HG03342 (cell line): ENCODE results near the gene RAB37.

Experiments used
- ATAC-seq: cut with Tn5 transposase; IDR thresholded peaks from one replicate; pipeline ENCODE4 v1.9.1; 2021; ENCODE audit warnings: mild to moderate bottlenecking, moderate library complexity; ENCODE audit not compliant: unreplicated experiment

Gene RAB37

GRCh38 chr17:74728033-74728701, 8.9 kb upstream of the RAB37 start:
- ATAC-seq, result no peak

DNA sequence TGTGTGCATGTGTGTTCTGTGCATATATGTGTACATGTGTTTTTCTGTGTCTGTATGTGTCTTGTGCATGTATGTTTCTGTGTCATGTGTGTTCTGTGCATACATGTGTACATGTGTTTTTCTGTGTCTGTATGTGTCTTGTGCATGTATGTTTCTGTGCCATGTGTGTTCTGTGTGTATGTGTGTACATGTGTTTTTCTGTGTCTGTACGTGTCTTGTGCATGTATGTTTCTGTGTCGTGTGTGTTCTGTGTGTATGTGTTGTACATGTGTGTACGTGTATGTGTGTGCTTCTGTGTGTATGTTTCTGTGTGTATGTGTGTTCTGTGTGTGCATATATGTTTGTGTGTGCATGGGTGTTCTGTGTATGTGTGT, 8.4 kb upstream of the RAB37 start:
- ATAC-seq, result no peak

DNA sequence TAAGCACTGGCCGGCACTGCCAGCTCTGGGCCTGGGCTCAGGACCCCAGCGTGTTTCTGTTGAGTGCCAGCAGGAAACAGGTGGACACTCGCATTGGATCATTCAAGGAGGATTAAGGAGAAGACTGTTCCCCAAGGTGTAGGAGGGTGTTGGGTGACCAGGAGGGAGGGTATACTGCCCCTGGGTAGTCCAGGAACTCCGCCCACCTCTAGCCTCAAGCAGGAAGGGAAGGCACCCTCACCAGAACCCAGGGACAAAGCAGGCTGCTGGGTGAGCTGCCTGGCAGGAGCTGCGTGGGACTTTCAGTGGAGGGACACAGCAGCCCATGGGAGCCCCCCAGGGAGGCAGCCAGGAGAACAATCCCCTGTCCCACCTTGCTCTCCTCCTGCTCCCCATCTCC, 7.7 kb upstream of the RAB37 start:
- no peak for ATAC-seq

GRCh38 chr17:74729866-74730265, 7.2 kb upstream of the RAB37 start:
- no peak for ATAC-seq

DNA sequence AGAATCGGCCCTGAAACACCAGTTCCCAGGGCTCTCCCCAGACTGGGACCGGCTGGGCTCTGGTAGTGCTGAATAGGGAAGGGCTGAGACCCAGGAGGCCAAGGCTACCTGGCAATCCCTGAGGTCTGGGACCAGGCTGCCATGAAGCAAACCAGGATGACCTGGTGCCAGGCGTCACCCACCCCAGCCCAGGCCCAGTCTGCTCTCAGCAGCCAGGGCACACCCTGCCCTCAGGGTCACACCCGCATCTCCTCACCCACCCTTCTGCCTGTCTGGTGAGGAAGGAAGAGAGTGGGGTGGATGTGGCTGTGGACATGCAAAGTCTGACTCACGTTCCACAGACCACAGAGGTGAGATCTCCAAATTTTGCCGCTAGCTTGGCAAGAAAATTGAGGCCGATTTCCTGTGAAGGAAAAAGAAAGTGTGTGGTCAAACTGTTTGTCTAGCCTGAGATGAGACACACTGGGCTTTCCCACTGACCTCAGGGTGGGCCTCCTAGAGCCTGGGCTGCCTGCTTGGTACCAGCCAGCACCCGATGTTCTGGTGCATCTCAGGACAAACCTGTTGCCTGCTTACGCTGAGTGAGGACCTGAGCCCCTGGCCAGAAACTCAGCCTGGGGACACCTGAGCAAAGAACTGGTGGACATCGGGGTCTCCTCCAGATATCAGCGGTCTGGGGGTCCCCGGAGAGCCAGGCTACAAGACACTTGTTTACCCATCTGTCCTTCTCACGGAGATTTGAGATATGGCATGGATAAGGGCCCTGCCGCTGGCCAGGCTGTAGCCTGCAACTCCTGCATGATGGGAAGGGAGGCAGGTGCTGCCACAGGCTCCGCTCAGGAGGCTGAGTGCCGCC, 6.3 kb upstream of the RAB37 start:
- no peak for ATAC-seq

GRCh38 chr17:74731347-74731605, 5.8 kb upstream of the RAB37 start:
- no peak for ATAC-seq

- no peak for ATAC-seq
These were observed 4.8 kb upstream of the RAB37 start for GRCh38 chr17:74732042-74732867.

GRCh38 chr17:74733365-74734122, 3.5 kb upstream of the RAB37 start:
- ATAC-seq, result no peak

- no peak for ATAC-seq
These were observed 2.8 kb upstream of the RAB37 start for GRCh38 chr17:74734256-74734655.

DNA sequence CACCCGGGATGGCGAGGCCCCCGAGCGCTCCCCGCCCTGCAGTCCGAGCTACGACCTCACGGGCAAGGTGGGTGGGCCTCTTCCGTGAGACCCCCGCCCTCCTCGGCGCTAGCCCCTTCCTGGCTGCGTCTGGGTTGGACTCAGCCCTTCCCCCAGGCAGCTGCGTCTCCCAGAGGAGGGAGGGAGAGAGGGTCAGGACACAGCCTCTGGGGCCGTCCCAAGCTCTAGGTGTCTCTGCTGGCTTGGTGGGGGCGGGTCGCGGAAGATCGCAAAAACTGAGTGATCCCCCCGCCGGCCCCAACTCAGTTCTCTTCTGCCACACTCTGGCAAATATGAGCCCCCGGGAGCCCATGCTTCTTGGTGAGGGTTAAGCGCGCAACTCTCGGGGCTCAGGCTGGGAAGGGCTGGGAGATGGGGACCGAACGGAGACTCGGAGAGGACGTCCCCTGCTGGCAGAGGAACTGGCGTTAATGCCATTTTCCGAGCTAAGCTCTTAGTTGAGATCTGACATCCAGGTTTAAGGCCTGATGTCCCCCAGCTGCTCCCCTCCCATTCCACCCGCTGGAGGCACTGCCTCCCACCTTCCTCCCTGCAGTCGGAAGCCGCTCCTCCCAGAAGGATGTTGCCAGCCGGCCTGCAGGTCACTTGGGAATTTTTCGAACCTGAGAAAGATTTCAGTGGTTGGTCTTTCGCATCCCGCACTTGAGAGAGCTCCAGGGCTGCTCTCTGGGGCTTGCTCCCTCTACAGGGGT, 419 bp downstream of the RAB37 start:
- ATAC-seq, result no peak

GRCh38 chr17:74738051-74738996, 1.3 kb downstream of the RAB37 start:
- no peak for ATAC-seq

GRCh38 chr17:74739227-74739831, 2.3 kb downstream of the RAB37 start:
- ATAC-seq, result no peak

DNA sequence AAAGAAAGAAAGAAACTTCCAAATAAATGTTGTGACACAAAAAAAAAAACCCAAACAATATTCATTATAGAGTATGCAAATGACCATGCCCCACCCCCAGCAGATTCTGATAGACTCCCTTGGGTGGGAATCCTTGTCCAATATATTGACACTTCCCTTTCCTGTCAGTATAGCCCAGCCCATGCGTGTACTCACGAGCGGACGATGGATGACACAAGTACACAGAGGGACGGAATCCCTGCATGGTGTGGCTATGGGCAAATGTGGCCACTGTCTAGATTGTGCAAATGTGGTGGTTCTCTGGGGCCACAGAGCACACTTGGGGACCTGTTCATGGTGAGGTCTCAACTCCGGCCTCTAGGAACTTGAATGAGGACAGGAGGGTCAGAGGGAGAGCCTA, 3.1 kb downstream of the RAB37 start:
- no peak for ATAC-seq

- ATAC-seq, result no peak
These were observed 3.8 kb downstream of the RAB37 start for GRCh38 chr17:74740641-74741387.

GRCh38 chr17:74742153-74742515, 5.1 kb downstream of the RAB37 start:
- no peak for ATAC-seq

DNA sequence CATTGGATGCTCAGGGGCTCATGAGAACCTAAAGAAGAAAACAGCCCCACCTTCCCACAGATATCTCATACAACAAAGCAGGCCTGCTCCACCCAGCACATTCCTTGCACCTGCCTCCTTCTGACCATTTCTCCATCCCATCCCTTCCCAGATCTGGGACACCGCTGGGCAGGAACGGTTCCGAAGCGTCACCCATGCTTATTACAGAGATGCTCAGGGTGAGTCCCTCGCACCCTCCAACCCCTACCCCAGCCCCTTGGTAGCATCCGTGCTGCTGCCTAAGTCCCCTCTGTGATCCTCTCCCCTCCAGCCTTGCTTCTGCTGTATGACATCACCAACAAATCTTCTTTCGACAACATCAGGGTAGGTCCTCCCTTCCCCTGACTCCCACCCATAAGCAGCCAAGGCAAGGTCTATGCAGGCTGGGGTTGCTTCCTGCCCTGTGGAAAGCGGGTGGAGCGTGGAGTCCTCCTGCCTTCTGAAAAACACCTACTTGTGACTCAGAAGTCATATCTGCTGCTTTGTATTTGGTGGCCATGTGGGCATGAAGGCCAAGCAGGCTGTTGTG, 6.0 kb downstream of the RAB37 start:
- ATAC-seq, result no peak

GRCh38 chr17:74743755-74744154, 6.7 kb downstream of the RAB37 start:
- ATAC-seq, result no peak

DNA sequence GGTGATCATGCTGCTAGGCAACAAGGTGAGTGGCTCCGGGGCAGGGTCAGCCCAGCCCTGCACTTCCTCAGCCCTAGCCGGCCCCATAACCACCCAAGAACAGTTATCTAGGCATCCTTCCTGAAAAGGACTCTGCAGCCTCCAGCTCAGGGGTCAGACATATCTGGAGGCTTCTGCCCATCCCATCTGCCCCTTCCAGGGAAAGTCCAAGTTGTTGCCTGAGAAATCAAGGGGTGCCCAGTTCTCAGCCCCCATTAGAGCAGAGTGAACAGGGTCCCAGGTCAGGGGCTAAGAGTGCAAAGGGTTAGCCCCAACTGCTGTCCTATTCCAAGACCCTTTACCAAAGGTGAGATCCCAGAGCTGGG, 7.3 kb downstream of the RAB37 start:
- ATAC-seq, result no peak
